ENCODE data around the gene POFUT1.
"Not testable (repeated sequence)": the region's sequence is repeated elsewhere in the genome, so short reads cannot be mapped to it uniquely, and the experiment has no call there.

Gene POFUT1

GRCh38 chr20:32189691-32190615, 17.7 kb upstream of the POFUT1 start:
- DNase-seq: no peak

- no peak for DNase-seq
These were observed 16.9 kb upstream of the POFUT1 start for GRCh38 chr20:32190616-32191415.

- DNase-seq: no peak
These were observed 16.3 kb upstream of the POFUT1 start for GRCh38 chr20:32191422-32191821.

GRCh38 chr20:32191873-32192272, 15.8 kb upstream of the POFUT1 start:
- DNase-seq: no peak

- no peak for DNase-seq
These were observed 15.0 kb upstream of the POFUT1 start for GRCh38 chr20:32192698-32193097.

- DNase-seq: not testable (repeated sequence)
These were observed 14.3 kb upstream of the POFUT1 start for GRCh38 chr20:32193336-32193735.

- no peak for DNase-seq
These were observed 13.7 kb upstream of the POFUT1 start for GRCh38 chr20:32193996-32194395.

- no peak for DNase-seq
These were observed 12.1 kb upstream of the POFUT1 start for GRCh38 chr20:32195581-32195980.

GRCh38 chr20:32196613-32197012, 11.1 kb upstream of the POFUT1 start:
- DNase-seq: not testable (repeated sequence)

GRCh38 chr20:32197136-32197535, 10.5 kb upstream of the POFUT1 start:
- not testable (repeated sequence) for DNase-seq

- no peak for DNase-seq
These were observed 8.7 kb upstream of the POFUT1 start for GRCh38 chr20:32199006-32199405.

GRCh38 chr20:32201296-32201976, 6.2 kb upstream of the POFUT1 start:
- DNase-seq: no peak

- no peak for DNase-seq
These were observed 5.7 kb upstream of the POFUT1 start for GRCh38 chr20:32201977-32202363.

- no peak for DNase-seq
These were observed 4.1 kb upstream of the POFUT1 start for GRCh38 chr20:32203356-32204204.

- no peak for DNase-seq
These were observed 3.2 kb upstream of the POFUT1 start for GRCh38 chr20:32204205-32205109.

GRCh38 chr20:32205110-32205842, 2.4 kb upstream of the POFUT1 start:
- no peak for DNase-seq

GRCh38 chr20:32205843-32206759, 1.6 kb upstream of the POFUT1 start:
- no peak for DNase-seq

- DNase-seq: no peak
These were observed 687 bp upstream of the POFUT1 start for GRCh38 chr20:32206760-32207625.

All from NCI-H2107 (cell line).